ENCODE data around the gene USP12.
A peak's percentile ranks its signal among the peaks of the same experiment; 100 is the strongest.

Gene USP12

GRCh38 chr13:27200413-27201070, 28.9 kb upstream of the USP12 start:
- no peak for TF ChIP-seq EZH2phosphoT487 (IDR thresholded peaks at IDR 0.05; ENCODE audit: borderline replicate concordance)
- TF ChIP-seq, protein P1, sequence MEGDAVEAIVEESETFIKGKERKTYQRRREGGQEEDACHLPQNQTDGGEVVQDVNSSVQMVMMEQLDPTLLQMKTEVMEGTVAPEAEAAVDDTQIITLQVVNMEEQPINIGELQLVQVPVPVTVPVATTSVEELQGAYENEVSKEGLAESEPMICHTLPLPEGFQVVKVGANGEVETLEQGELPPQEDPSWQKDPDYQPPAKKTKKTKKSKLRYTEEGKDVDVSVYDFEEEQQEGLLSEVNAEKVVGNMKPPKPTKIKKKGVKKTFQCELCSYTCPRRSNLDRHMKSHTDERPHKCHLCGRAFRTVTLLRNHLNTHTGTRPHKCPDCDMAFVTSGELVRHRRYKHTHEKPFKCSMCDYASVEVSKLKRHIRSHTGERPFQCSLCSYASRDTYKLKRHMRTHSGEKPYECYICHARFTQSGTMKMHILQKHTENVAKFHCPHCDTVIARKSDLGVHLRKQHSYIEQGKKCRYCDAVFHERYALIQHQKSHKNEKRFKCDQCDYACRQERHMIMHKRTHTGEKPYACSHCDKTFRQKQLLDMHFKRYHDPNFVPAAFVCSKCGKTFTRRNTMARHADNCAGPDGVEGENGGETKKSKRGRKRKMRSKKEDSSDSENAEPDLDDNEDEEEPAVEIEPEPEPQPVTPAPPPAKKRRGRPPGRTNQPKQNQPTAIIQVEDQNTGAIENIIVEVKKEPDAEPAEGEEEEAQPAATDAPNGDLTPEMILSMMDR (conservative IDR thresholded peaks at IDR 0.05; ENCODE audit: low read length): no peak
- Histone ChIP-seq H3K27me3 (ENCODE audit: insufficient read depth, low read length, poor library complexity, severe bottlenecking) (no peaks in the 10 kb centered on the region), H3K4me2 (ENCODE audit: low read depth, low read length, poor library complexity, severe bottlenecking) (no peak overlapping the region), H3K4me1 (ENCODE audit: insufficient read depth, low read length, poor library complexity, severe bottlenecking) (no peaks in the 10 kb centered on the region), H4K20me1 (ENCODE audit: insufficient read depth, low read length, poor library complexity, severe bottlenecking) (no peaks in the 10 kb centered on the region), H3K9ac (ENCODE audit: low read depth, low read length, poor library complexity, severe bottlenecking) (no peak overlapping the region), H3K79me2 (ENCODE audit: insufficient read depth, low read length) (no peaks in the 10 kb centered on the region), H3K4me3 (ENCODE audit: low read length, poor library complexity, severe bottlenecking) (no peak overlapping the region), H3K36me3 (ENCODE audit: insufficient read depth, low read length) (no peaks in the 10 kb centered on the region), H3K9me3 (ENCODE audit: insufficient read depth, low read depth, low read length) (no peaks in the 10 kb centered on the region), H3F3A (ENCODE audit: low read depth) (no peaks in the 10 kb centered on the region), H3K9me2 (replicated peaks; ENCODE audit: low read depth, low read length) (no peaks in the 10 kb centered on the region), H2AFZ (ENCODE audit: low read length) (0 out of 2 replicates have a peak overlapping the region, but pooled peaks have one; percentile 12)

- Histone ChIP-seq H3K9me2 (replicated peaks; ENCODE audit: low read depth, low read length) (no peaks in the 10 kb centered on the region), H3F3A (ENCODE audit: low read depth) (no peaks in the 10 kb centered on the region), H3K9me3 (ENCODE audit: insufficient read depth, low read depth, low read length) (no peaks in the 10 kb centered on the region), H3K79me2 (ENCODE audit: insufficient read depth, low read length) (no peaks in the 10 kb centered on the region), H3K36me3 (ENCODE audit: insufficient read depth, low read length) (no peaks in the 10 kb centered on the region), H2AFZ (ENCODE audit: low read length) (no peak overlapping the region), H3K4me2 (ENCODE audit: low read depth, low read length, poor library complexity, severe bottlenecking) (no peak overlapping the region), H3K9ac (ENCODE audit: low read depth, low read length, poor library complexity, severe bottlenecking) (no peak overlapping the region), H3K4me3 (ENCODE audit: low read length, poor library complexity, severe bottlenecking) (no peak overlapping the region), H3K27me3 (ENCODE audit: insufficient read depth, low read length, poor library complexity, severe bottlenecking) (no peaks in the 10 kb centered on the region), H3K4me1 (ENCODE audit: insufficient read depth, low read length, poor library complexity, severe bottlenecking) (no peaks in the 10 kb centered on the region), H4K20me1 (ENCODE audit: insufficient read depth, low read length, poor library complexity, severe bottlenecking) (no peaks in the 10 kb centered on the region)
- TF ChIP-seq, protein P1 (conservative IDR thresholded peaks at IDR 0.05; ENCODE audit: low read length): no peak
- no peak for TF ChIP-seq EZH2phosphoT487 (IDR thresholded peaks at IDR 0.05; ENCODE audit: borderline replicate concordance)
Measured at GRCh38 chr13:27199696-27200095, 28.1 kb upstream of the USP12 start.

- Histone ChIP-seq H3K27me3 (ENCODE audit: insufficient read depth, low read length, poor library complexity, severe bottlenecking) (no peaks in the 10 kb centered on the region), H3K4me3 (ENCODE audit: low read length, poor library complexity, severe bottlenecking) (no peak overlapping the region), H3K9me3 (ENCODE audit: insufficient read depth, low read depth, low read length) (no peaks in the 10 kb centered on the region), H3K4me1 (ENCODE audit: insufficient read depth, low read length, poor library complexity, severe bottlenecking) (no peaks in the 10 kb centered on the region), H3F3A (ENCODE audit: low read depth) (no peaks in the 10 kb centered on the region), H3K9ac (ENCODE audit: low read depth, low read length, poor library complexity, severe bottlenecking) (no peak overlapping the region), H3K4me2 (ENCODE audit: low read depth, low read length, poor library complexity, severe bottlenecking) (no peak overlapping the region), H2AFZ (ENCODE audit: low read length) (no peak overlapping the region), H3K36me3 (ENCODE audit: insufficient read depth, low read length) (no peaks in the 10 kb centered on the region), H3K79me2 (ENCODE audit: insufficient read depth, low read length) (no peaks in the 10 kb centered on the region), H3K9me2 (replicated peaks; ENCODE audit: low read depth, low read length) (no peaks in the 10 kb centered on the region), H4K20me1 (ENCODE audit: insufficient read depth, low read length, poor library complexity, severe bottlenecking) (no peaks in the 10 kb centered on the region)
- TF ChIP-seq, protein P1 (conservative IDR thresholded peaks at IDR 0.05; ENCODE audit: low read length): no peak
- TF ChIP-seq EZH2phosphoT487 (IDR thresholded peaks at IDR 0.05; ENCODE audit: borderline replicate concordance): no peak
Measured at GRCh38 chr13:27199211-27199610, 27.6 kb upstream of the USP12 start.

All from Loucy (cell line).